Measurements from ENCODE around the gene EIF3A.

- TF ChIP-seq CTCF (IDR thresholded peaks at IDR 0.05) = no peak
- TF ChIP-seq POLR2A (IDR thresholded peaks at IDR 0.05) = no peak
These were observed 7.0 kb downstream of the EIF3A start for GRCh38 chr10:119073584-119073983.
